HG03103 (cell line): ENCODE results near the gene OR2B2.
A peak's percentile ranks its signal among the peaks of the same experiment; 100 is the strongest.
"Not testable (repeated sequence)": the region's sequence is repeated elsewhere in the genome, so short reads cannot be mapped to it uniquely, and the experiment has no call there.

ENCODE experiments used
- ATAC-seq: cut with Tn5 transposase; IDR thresholded peaks from one replicate; pipeline ENCODE4 v1.9.1; 2021; ENCODE audit warnings: low read depth; ENCODE audit not compliant: unreplicated experiment

OR2B2 gene

GRCh38 chr6:27911956-27912446, at the start of gene OR2B2:
OR2B2 (minus strand) TSS chr6:27912396; CDS start chr6:27912319, 77 bp downstream.
- no peak for ATAC-seq

GRCh38 chr6:27957516-27957915, 45.3 kb upstream of the OR2B2 start:
- no peak for ATAC-seq

GRCh38 chr6:27956941-27957340, 44.7 kb upstream of the OR2B2 start, which contains the start of gene OR2B6:
OR2B6 (plus strand) TSS chr6:27957241; CDS start chr6:27957241, 0 bp downstream.
- ATAC-seq, result no peak

GRCh38 chr6:27951040-27951439, 38.8 kb upstream of the OR2B2 start:
- no peak for ATAC-seq

- no peak for ATAC-seq
Observed at GRCh38 chr6:27948237-27948636, 36.0 kb upstream of the OR2B2 start.

GRCh38 chr6:27943072-27943471, 30.9 kb upstream of the OR2B2 start:
- not testable (repeated sequence) for ATAC-seq

- no peak for ATAC-seq
Observed at GRCh38 chr6:27940766-27941165, 28.6 kb upstream of the OR2B2 start.

- ATAC-seq, result no peak
Observed at GRCh38 chr6:27931209-27931608, 19.0 kb upstream of the OR2B2 start.

GRCh38 chr6:27929930-27930329, 17.7 kb upstream of the OR2B2 start:
- ATAC-seq, result not testable (repeated sequence)

GRCh38 chr6:27928041-27928440, 15.8 kb upstream of the OR2B2 start:
- not testable (repeated sequence) for ATAC-seq

GRCh38 chr6:27924179-27924578, 12.0 kb upstream of the OR2B2 start:
- ATAC-seq, result no peak

GRCh38 chr6:27922949-27923348, 10.8 kb upstream of the OR2B2 start:
- no peak for ATAC-seq

- no peak for ATAC-seq
Observed at GRCh38 chr6:27908017-27908416, 4.2 kb downstream of the OR2B2 start.

GRCh38 chr6:27902335-27903314, 9.6 kb downstream of the OR2B2 start:
- ATAC-seq, result peak; percentile 54

GRCh38 chr6:27901801-27902200, 10.4 kb downstream of the OR2B2 start:
- no peak for ATAC-seq

- not testable (repeated sequence) for ATAC-seq
Observed at GRCh38 chr6:27900197-27900596, 12.0 kb downstream of the OR2B2 start.

- ATAC-seq, result no peak
Observed at GRCh38 chr6:27899543-27899942, 12.7 kb downstream of the OR2B2 start.

GRCh38 chr6:27897580-27898206, 14.5 kb downstream of the OR2B2 start:
- ATAC-seq, result no peak

- no peak for ATAC-seq
Observed at GRCh38 chr6:27896398-27896796, 15.8 kb downstream of the OR2B2 start.

GRCh38 chr6:27894839-27895762, 17.1 kb downstream of the OR2B2 start:
- no peak for ATAC-seq
